NCI-H345 treated with DMSO at 0.1 percent for 48 hours (cell line): Measurements from ENCODE around the gene PHETA1.
"Not testable (repeated sequence)": the region's sequence is repeated elsewhere in the genome, so short reads cannot be mapped to it uniquely, and the experiment has no call there.

Source experiments
- DNase-seq: peaks from one replicate; lab custom pipeline; 2025; ENCODE audit not compliant: unreplicated experiment; lab: John Stamatoyannopoulos, UW

PHETA1 gene

GRCh38 chr12:111405859-111406473 is 37.1 kb upstream of the PHETA1 start, which contains the start of gene SH2B3:
Gene SH2B3, plus strand, starts transcription at chr12:111405923. Its CDS starts 12,223 bp downstream, at chr12:111418146.
- peak; percentile 27 for DNase-seq

- peak; percentile 93 for DNase-seq
Observed at GRCh38 chr12:111405149-111405858, 36.4 kb upstream of the PHETA1 start.

GRCh38 chr12:111404362-111405148 is 35.7 kb upstream of the PHETA1 start:
- no peak for DNase-seq

GRCh38 chr12:111402490-111402824 is 33.6 kb upstream of the PHETA1 start:
- DNase-seq, result not testable (repeated sequence)

- no peak for DNase-seq
Observed at GRCh38 chr12:111401167-111401605, 32.3 kb upstream of the PHETA1 start.

GRCh38 chr12:111399741-111400404 is 31.0 kb upstream of the PHETA1 start:
- not testable (repeated sequence) for DNase-seq

- no peak for DNase-seq
Observed at GRCh38 chr12:111398530-111398929, 29.6 kb upstream of the PHETA1 start.

GRCh38 chr12:111396726-111397445 is 28.0 kb upstream of the PHETA1 start:
- peak; percentile 46 for DNase-seq

GRCh38 chr12:111396271-111396670 is 27.4 kb upstream of the PHETA1 start:
- DNase-seq, result not testable (repeated sequence)

GRCh38 chr12:111395336-111396187 is 26.7 kb upstream of the PHETA1 start:
- no peak for DNase-seq

- no peak for DNase-seq
Observed at GRCh38 chr12:111394480-111394879, 25.6 kb upstream of the PHETA1 start.

GRCh38 chr12:111393700-111394300 is 24.9 kb upstream of the PHETA1 start:
- no peak for DNase-seq

- DNase-seq, result no peak
Observed at GRCh38 chr12:111390910-111391309, 22.0 kb upstream of the PHETA1 start.

- DNase-seq, result no peak
Observed at GRCh38 chr12:111389635-111390034, 20.7 kb upstream of the PHETA1 start.

GRCh38 chr12:111387747-111388323 is 18.9 kb upstream of the PHETA1 start:
- no peak for DNase-seq

GRCh38 chr12:111386885-111387284 is 18.0 kb upstream of the PHETA1 start:
- no peak for DNase-seq

GRCh38 chr12:111384596-111384995 is 15.7 kb upstream of the PHETA1 start:
- no peak for DNase-seq

- no peak for DNase-seq
Observed at GRCh38 chr12:111379942-111380554, 11.2 kb upstream of the PHETA1 start.

GRCh38 chr12:111377440-111377839 is 8.5 kb upstream of the PHETA1 start:
- DNase-seq, result no peak
